OCI-LY7 (cell line): ENCODE data around the gene GABRD.

Experiments used
- EZH2phosphoT487 ChIP-seq: fragments of 200-600 bp; sonication (generic); IDR thresholded peaks from 2 replicates; pipeline ENCODE4 v1.6.1; 2018; ENCODE audit warnings: low read depth, borderline replicate concordance, mild to moderate bottlenecking, mixed run types, antibody characterized with exemption, low read length, moderate library complexity, mixed read lengths
- TF ChIP-seq, protein P1 (sequence below): fragments of 200-600 bp; sonication (generic); conservative IDR thresholded peaks from 2 replicates; pipeline ENCODE4 v1.5.1; 2014; ENCODE audit warnings: mild to moderate bottlenecking, antibody characterized with exemption, low read length, moderate library complexity, mixed read lengths

DNA sequence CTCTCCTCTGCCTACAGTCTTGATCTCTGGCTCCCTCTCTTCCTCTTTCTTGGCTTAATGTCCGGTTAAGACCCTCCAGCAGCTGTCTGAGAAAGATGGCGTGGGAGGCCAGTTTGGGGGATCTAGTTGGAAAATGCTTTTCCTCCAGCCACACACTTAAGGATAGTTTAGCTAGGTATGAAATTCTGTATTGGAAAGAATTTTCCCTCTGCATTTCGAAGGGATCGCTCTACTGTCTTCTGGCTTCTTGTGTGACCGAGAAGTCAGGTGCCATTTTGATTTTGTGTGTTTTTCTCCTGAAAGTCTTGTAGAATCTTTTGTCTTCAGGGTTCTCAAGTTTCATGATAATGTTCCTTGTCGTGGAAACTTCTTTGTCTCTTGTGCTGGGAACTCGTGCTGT lies 59.0 kb downstream of the GABRD start:
- TF ChIP-seq, protein P1, sequence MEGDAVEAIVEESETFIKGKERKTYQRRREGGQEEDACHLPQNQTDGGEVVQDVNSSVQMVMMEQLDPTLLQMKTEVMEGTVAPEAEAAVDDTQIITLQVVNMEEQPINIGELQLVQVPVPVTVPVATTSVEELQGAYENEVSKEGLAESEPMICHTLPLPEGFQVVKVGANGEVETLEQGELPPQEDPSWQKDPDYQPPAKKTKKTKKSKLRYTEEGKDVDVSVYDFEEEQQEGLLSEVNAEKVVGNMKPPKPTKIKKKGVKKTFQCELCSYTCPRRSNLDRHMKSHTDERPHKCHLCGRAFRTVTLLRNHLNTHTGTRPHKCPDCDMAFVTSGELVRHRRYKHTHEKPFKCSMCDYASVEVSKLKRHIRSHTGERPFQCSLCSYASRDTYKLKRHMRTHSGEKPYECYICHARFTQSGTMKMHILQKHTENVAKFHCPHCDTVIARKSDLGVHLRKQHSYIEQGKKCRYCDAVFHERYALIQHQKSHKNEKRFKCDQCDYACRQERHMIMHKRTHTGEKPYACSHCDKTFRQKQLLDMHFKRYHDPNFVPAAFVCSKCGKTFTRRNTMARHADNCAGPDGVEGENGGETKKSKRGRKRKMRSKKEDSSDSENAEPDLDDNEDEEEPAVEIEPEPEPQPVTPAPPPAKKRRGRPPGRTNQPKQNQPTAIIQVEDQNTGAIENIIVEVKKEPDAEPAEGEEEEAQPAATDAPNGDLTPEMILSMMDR = no peak
- no peak for TF ChIP-seq EZH2phosphoT487
